Left lobe of liver (tissue), 2 donors: ENCODE results near the gene MAST4. TPM values are rescaled to one million over a fixed set of nuclear protein-coding genes. Genes with fewer than 3 reads are reported as not detected.
A peak's percentile ranks its signal among the peaks of the same experiment; 100 is the strongest.

ENCODE experiments used
- ATAC-seq: fragments of 200-7000 bp; cut with Tn5 transposase; one replicate; pipeline ENCODE4 v1.9.1; 2020; ENCODE audit warnings: mild to moderate bottlenecking, moderate library complexity
- DNase-seq: peaks from one replicate; pipeline ENCODE4 v3.0.0-alpha.2; 2020; ENCODE audit warnings: low spot score
- total RNA-seq: library from RNA; stranded (reverse); gene quantifications from one replicate; pipeline ENCODE4 v1.2.1, GENCODE V29; 2021
- donor health status: DM: no; HTN: no; CAD: no; lungs with moderate emphysema.
- donor health status: DM: no; HTN: yes; CAD: no.

Gene MAST4
- total RNA-seq, 1 donor from 2014 or later, result 21.5 TPM

GRCh38 chr5:66603164-66603563 is 7.0 kb downstream of the MAST4 start:
- no peak for ATAC-seq
- no peak for DNase-seq

- DNase-seq, result no peak
- no peak for ATAC-seq
These were observed 7.7 kb downstream of the MAST4 start for GRCh38 chr5:66603881-66604280.

GRCh38 chr5:66606713-66607112 is 10.5 kb downstream of the MAST4 start:
- no peak for ATAC-seq
- no peak for DNase-seq

DNA sequence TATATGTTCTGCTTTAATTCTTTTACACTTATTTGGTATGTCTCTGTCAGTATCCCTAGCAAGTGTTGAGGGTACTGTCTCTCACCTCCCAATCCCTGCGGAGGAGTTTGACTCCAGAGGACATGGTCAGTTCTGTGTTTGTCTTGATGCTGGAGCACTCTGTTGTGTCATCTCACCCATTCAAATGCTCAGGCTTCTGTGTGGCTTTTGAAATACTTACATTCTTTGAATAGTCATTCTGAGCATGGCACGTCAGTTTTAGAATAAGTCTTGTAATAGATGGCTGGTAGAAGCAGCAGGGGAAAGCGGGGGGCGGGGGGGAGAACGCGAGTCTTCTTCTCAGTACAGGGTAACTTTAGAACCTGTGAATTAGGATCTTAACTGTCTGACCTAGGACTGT is 12.3 kb downstream of the MAST4 start:
- DNase-seq (no peak), ATAC-seq (no peak)

DNA sequence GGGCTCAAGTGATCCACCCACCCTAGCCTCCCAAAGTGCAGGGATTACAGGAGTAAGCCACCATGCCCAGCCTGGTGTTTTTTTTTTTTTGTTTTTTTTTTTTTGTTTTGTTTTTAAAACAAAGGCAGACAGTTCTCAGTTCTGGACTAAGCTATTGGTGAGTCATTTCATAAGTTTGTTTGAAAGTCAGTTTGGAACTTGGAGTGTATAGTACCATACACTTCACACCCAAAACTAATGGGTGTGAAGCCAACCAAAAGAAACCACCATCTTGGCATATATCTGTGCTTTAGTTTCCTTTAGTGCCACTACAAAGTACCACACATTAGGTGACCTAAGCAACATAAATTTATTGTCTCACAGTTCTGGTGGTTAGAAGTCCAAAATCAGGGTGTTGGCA is 13.4 kb downstream of the MAST4 start:
- ATAC-seq (no peak), DNase-seq (no peak)

DNA sequence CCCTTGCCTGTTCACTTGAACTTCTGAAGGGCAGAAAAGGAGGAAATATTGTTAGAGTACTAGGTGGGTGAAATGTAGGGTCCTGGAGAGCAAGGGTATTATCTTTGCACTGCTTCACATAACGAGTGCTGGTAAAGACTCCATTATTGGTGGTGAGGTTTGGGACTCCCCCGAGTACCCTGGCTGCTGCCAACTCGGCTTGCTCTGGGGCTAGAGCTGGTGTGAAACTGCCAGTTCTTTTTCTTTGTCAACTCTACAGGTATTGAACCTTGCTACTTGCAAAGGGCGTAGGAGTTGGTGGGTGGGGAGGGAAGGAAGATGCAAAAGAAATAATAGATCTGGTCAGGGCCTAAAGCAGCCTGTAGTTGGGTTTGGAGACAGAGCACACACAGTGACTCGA is 16.0 kb downstream of the MAST4 start:
- DNase-seq, result no peak
- ATAC-seq, result no peak

- ATAC-seq (peak; percentile 86), DNase-seq (peak; percentile 75)
These were observed 18.9 kb downstream of the MAST4 start for GRCh38 chr5:66615136-66615535.

DNA sequence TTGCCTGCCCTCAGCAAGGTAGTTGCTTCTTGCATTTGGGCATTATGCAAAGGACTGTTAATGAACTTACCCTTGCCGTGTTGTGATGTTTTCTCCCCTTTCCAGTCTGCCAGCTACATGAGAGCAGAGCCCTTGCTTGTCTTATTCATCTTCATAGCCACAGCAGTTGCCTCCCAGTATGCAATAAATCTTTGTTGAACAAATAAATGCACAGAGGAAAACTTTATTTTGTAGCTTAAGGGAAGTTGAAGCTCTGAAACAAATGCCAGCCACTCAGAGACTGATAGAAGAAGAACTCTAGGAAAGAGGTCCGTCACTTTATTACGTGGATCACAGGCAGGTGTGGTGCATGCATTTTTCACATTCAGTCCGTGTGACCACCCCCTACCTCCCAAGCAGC is 19.7 kb downstream of the MAST4 start:
- DNase-seq, result no peak
- no peak for ATAC-seq

DNA sequence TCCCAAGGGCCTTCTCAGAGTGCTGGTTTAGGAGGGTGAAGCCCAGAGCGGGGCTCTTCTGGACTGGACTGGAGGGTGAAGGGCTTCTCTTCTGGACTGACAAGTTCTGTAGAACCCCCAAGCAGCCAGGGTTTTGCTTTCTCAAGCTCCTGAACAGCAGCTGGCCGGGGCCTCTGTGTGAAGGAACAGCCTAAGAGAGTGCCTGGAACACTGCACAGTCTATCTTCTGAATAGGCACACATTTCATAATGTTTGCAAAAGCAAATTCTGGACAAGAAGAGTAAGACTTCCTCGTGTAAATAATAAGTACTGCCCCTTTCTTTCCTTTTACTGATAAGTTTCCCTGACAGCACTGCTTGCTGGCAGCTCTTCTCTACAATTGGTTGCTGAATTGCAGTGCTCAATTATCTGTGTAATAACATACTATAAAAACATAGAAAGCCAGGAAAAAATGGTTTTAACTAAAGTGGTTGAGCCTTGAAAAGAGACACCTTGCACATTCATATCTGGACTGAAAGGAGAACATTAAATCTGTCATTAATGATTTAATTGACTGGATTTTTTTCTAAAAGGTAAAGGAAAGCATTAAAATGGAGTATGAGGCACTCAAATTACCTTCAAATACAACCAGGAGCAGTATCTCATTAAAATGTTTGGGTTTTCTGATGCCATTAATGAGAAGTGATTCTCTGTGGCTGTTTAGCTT is 20.5 kb downstream of the MAST4 start:
- DNase-seq (no peak), ATAC-seq (peak; percentile 70)

DNA sequence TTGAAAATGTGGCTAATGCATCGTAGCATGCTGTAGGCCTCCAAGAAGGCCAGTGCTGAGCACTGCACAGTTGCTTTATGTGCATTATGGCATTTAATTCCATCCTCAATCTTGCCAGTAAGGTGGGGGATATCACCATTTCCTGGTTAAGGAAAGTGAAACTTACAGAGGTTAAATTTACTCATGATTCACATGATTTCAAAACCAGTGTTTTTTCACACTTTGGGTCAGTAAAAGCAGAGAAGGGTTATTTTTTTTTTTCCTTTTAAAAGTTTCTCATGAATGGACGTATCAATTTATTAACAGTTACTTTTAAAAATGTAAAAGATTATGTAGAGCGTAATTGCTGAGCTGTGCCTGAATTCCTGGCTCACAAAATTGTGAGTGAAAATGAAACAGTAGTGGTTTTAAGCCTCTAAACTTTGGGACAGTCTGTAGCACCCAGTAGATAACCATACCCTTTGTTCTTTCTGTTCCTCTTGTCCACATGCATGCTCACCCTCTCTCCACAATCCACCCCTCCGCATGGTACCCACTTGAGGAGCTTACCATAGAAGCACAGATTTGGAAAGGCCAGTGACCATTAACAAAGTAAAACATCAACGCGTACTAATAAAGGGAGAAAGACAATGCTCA is 21.2 kb downstream of the MAST4 start:
- ATAC-seq (no peak), DNase-seq (no peak)

DNA sequence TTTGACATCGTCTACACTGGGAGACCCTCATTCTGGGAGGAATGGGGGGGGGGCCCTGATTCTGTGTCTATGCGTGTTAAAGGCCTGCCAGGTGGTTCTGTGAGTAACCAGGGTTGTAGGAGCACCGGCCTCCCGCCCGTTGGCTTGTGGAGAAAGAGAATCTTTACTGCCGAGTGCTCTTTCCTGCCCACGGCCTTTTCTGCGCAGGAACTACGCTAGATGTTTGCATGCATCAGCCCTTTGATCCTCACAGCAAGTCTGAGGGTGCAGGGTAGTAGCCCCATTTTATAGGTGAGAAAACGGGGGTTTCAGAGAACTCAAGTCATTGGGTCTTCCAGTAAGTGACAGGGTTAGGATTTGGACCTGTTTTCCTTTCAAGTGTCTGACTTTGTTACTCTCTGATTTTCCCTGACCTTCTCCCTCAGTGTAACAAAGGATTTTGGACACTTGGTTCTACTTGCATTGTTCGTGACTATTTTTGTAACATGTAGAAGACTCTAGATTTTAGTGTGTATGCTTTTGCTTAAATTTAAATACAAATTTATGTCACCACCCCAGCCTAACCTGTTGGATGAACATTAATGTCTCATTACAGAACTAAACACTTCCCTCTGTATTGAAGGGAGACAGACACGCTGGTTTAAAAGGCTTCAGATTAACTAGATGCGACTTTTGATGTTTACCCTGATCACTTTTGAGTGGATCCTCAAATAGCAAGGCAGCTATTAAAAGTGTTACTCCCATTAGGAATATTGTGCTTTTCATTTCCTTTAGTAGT is 22.0 kb downstream of the MAST4 start:
- ATAC-seq (no peak), DNase-seq (no peak)

GRCh38 chr5:66620711-66621110 is 24.5 kb downstream of the MAST4 start:
- no peak for ATAC-seq

GRCh38 chr5:66621146-66621545 is 25.0 kb downstream of the MAST4 start:
- DNase-seq (no peak), ATAC-seq (no peak)

More at GRCh38 chr5:66620711-66621110, 24.5 kb downstream of the MAST4 start:
- no peak for DNase-seq

DNA sequence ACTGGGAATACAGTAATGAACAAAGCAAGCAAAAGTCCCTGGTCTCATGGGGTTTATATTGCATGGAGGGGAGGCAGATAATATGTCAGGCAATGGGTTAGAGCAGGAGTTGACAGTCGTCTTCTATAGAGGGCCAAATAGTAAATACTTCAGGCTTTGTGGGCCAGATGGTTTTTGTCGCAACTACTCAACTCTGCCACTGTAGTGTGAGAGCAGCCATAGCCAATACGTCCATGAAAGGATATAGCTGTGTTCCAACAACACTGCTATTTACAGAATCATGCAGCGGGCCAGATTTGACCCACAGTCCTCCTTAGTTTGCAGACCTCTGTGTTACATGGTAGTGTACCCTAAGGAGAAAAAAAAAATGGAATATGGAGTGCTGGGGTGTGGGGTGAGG is 25.5 kb downstream of the MAST4 start:
- no peak for ATAC-seq
- DNase-seq, result no peak

- DNase-seq (no peak), ATAC-seq (no peak)
These were observed 32.4 kb downstream of the MAST4 start for GRCh38 chr5:66628561-66628960.

DNA sequence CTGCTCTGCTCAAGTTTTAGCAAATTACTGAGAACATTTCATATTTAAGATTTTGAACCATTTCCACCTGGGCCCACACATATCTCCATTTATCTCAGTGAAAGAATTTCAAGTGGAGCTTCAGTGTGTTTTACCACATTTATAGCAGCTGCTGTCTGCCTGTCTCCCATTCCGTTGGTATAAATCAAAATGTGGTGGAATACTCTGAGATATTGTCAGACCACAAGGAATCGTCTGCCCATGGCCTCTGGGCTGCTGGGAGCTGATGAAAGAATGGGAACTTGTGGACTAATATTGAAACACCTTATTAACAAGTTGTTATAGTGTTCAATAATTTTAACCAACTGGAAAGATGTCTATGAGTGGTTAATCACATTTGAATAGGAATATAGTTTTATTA is 33.3 kb downstream of the MAST4 start:
- DNase-seq (no peak), ATAC-seq (no peak)

GRCh38 chr5:66633754-66634153 is 37.6 kb downstream of the MAST4 start:
- DNase-seq (no peak), ATAC-seq (no peak)

- ATAC-seq, result no peak
These were observed 38.4 kb downstream of the MAST4 start for GRCh38 chr5:66634601-66635000.

GRCh38 chr5:66637994-66638393 is 41.8 kb downstream of the MAST4 start:
- DNase-seq (no peak), ATAC-seq (no peak)

More at GRCh38 chr5:66634601-66635000, 38.4 kb downstream of the MAST4 start:
- no peak for DNase-seq

GRCh38 chr5:66639037-66639436 is 42.8 kb downstream of the MAST4 start:
- no peak for DNase-seq
- ATAC-seq, result no peak

DNA sequence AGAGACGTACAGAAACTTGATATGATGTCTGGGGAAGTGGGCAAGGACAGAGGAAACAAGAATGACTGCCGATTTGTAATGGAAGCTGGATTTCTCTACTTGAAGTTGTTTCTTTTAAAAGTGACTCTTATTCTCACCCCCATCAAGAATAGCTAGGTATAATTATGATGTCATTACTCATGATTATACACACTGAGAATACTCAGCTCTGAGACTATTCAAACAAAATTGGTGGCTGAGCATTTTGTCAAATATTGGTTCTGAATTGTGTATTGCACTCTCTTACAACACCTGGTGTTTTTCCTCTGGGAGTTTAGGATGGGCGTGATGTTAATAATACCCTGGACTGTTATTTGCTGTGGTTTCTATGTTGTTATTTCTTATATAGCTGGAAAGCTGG is 46.3 kb downstream of the MAST4 start:
- no peak for DNase-seq
- no peak for ATAC-seq

- DNase-seq (no peak), ATAC-seq (peak; percentile 78)
These were observed 47.2 kb downstream of the MAST4 start for GRCh38 chr5:66643387-66643786.
